ENCODE measurements around the gene PARK7.
"Not testable (repeated sequence)": the region's sequence is repeated elsewhere in the genome, so short reads cannot be mapped to it uniquely, and the experiment has no call there.

Gene PARK7

GRCh38 chr1:7948960-7949359, 12.6 kb upstream of the PARK7 start:
- DNase-seq = peak; percentile 22

- not testable (repeated sequence) for DNase-seq
These were observed 8.7 kb upstream of the PARK7 start for GRCh38 chr1:7952791-7953190.

- DNase-seq = peak; percentile 89
These were observed 7.5 kb upstream of the PARK7 start for GRCh38 chr1:7953850-7954609.

- DNase-seq = no peak
These were observed 6.8 kb upstream of the PARK7 start for GRCh38 chr1:7954683-7955082.

GRCh38 chr1:7956218-7957032, 5.1 kb upstream of the PARK7 start:
- DNase-seq = no peak

GRCh38 chr1:7960165-7960564, 1.3 kb upstream of the PARK7 start:
- no peak for DNase-seq

GRCh38 chr1:7960867-7961215, 670 bp upstream of the PARK7 start:
- DNase-seq = no peak

- DNase-seq = peak; percentile 55
These were observed 464 bp downstream of the PARK7 start for GRCh38 chr1:7962014-7962335.

- no peak for DNase-seq
These were observed 1.3 kb downstream of the PARK7 start for GRCh38 chr1:7962636-7963377.

GRCh38 chr1:7963378-7963730, 1.8 kb downstream of the PARK7 start:
- not testable (repeated sequence) for DNase-seq

GRCh38 chr1:7963841-7964240, 2.3 kb downstream of the PARK7 start:
- DNase-seq = not testable (repeated sequence)

- DNase-seq = no peak
These were observed 3.0 kb downstream of the PARK7 start for GRCh38 chr1:7964476-7964875.

GRCh38 chr1:7967196-7967595, 5.7 kb downstream of the PARK7 start:
- no peak for DNase-seq

GRCh38 chr1:7967651-7968050, 6.1 kb downstream of the PARK7 start:
- DNase-seq = no peak

- no peak for DNase-seq
These were observed 8.7 kb downstream of the PARK7 start for GRCh38 chr1:7970246-7970645.

GRCh38 chr1:7971024-7971423, 9.5 kb downstream of the PARK7 start:
- no peak for DNase-seq

GRCh38 chr1:7972285-7972684, 10.8 kb downstream of the PARK7 start:
- DNase-seq = no peak

- DNase-seq = no peak
These were observed 11.6 kb downstream of the PARK7 start for GRCh38 chr1:7973086-7973485.

GRCh38 chr1:7975212-7975865, 13.8 kb downstream of the PARK7 start:
- DNase-seq = peak; percentile 25

- no peak for DNase-seq
These were observed 19.5 kb downstream of the PARK7 start for GRCh38 chr1:7980984-7981383.

GRCh38 chr1:7983086-7983778, 21.7 kb downstream of the PARK7 start:
- no peak for DNase-seq

GRCh38 chr1:7984811-7985210, 23.3 kb downstream of the PARK7 start:
- no peak for DNase-seq
